GM10248 (cell line): ENCODE data around the gene THTPA.
"Not testable (repeated sequence)": the region's sequence is repeated elsewhere in the genome, so short reads cannot be mapped to it uniquely, and the experiment has no call there.

Source experiments
- CTCF ChIA-PET: fragments of 300-600 bp; sonication (Branson Sonifier 250); formaldehyde crosslinking; extraction: SDS; loops from one replicate; lab custom pipeline; 2021; ENCODE audit warnings: antibody characterized with exemption; lab: Yijun Ruan, JAX
- POLR2A ChIA-PET: fragments of 350-650 bp; sonication (Branson Sonifier 250); formaldehyde crosslinking; extraction: SDS; loops from one replicate; lab custom pipeline; 2020; ENCODE audit warnings: antibody characterized with exemption; lab: Yijun Ruan, JAX
- DNase-seq: peaks from one replicate; pipeline ENCODE4 v3.0.0; 2012; ENCODE audit errors: extremely low spot score
- CTCF ChIP-seq: IDR thresholded peaks from 2 replicates; pipeline ENCODE4 v1.5.1; 2012; ENCODE audit warnings: mild to moderate bottlenecking, low read depth; ENCODE audit errors: extremely low read depth, missing control alignments, control extremely low read depth

THTPA gene

GRCh38 chr14:23604148-23604547, 48.1 kb downstream of the THTPA start:
- DNase-seq, result no peak
- no peak for TF ChIP-seq CTCF
- ChIA-PET CTCF (interaction anchor here (7.7 to 11.1 kb wide), 2 partner anchors 15 to 28 kb away, joined by 59 to 95 read pairs; no protein-coding TSS in a partner anchor), POLR2A (no interaction called here)

GRCh38 chr14:23604675-23605170, 48.7 kb downstream of the THTPA start:
- TF ChIP-seq CTCF, result no peak
- ChIA-PET CTCF (interaction anchor here (1.3 to 11.1 kb wide), 5 partner anchors 12 to 306 kb away, joined by 3 to 95 read pairs (median 10); no protein-coding TSS in a partner anchor), POLR2A (no interaction called here)
- no peak for DNase-seq

GRCh38 chr14:23605931-23606585, 50.0 kb downstream of the THTPA start:
- no peak for TF ChIP-seq CTCF
- peak; percentile 76 for DNase-seq
- CTCF ChIA-PET, result interaction anchor here (0.9 to 11.1 kb wide), 10 partner anchors 13 to 341 kb away, joined by 3 to 95 read pairs (median 4); no protein-coding TSS in a partner anchor
- POLR2A ChIA-PET, result interaction anchor here (0.6 to 1.0 kb wide), 2 partner anchors 17 to 590 kb away, joined by 3 read pairs; no protein-coding TSS in a partner anchor

- no peak for TF ChIP-seq CTCF
- ChIA-PET CTCF (interaction anchor here (1.3 to 11.1 kb wide), 4 partner anchors 19 to 302 kb away, joined by 3 to 95 read pairs (median 26); no protein-coding TSS in a partner anchor), POLR2A (no interaction called here)
- DNase-seq, result no peak
Measured at GRCh38 chr14:23608454-23608853, 52.4 kb downstream of the THTPA start.

GRCh38 chr14:23609001-23609400, 52.9 kb downstream of the THTPA start:
- DNase-seq, result no peak
- ChIA-PET POLR2A (no interaction called here), CTCF (interaction anchor here (1.3 to 11.1 kb wide), 3 partner anchors 20 to 31 kb away, joined by 3 to 95 read pairs (median 47); no protein-coding TSS in a partner anchor)
- no peak for TF ChIP-seq CTCF

- CTCF ChIA-PET, result interaction anchor here (1.3 to 11.1 kb wide), 3 partner anchors 15 to 23 kb away, joined by 3 to 119 read pairs (median 95); no protein-coding TSS in a partner anchor
- DNase-seq, POLR2A ChIA-PET: not testable (repeated sequence)
Measured at GRCh38 chr14:23609411-23610089, 53.5 kb downstream of the THTPA start.
